Colon (tissue), 2 donors: ENCODE data around the gene CLCN7.

Experiments
- FAIRE-seq: peaks from 2 replicates; lab custom pipeline; 2012; peaks lifted over from hg19 to GRCh38; lab: Jason Lieb, UNC
- donor health status: control.
- donor health status: control.

Gene CLCN7, protein sequence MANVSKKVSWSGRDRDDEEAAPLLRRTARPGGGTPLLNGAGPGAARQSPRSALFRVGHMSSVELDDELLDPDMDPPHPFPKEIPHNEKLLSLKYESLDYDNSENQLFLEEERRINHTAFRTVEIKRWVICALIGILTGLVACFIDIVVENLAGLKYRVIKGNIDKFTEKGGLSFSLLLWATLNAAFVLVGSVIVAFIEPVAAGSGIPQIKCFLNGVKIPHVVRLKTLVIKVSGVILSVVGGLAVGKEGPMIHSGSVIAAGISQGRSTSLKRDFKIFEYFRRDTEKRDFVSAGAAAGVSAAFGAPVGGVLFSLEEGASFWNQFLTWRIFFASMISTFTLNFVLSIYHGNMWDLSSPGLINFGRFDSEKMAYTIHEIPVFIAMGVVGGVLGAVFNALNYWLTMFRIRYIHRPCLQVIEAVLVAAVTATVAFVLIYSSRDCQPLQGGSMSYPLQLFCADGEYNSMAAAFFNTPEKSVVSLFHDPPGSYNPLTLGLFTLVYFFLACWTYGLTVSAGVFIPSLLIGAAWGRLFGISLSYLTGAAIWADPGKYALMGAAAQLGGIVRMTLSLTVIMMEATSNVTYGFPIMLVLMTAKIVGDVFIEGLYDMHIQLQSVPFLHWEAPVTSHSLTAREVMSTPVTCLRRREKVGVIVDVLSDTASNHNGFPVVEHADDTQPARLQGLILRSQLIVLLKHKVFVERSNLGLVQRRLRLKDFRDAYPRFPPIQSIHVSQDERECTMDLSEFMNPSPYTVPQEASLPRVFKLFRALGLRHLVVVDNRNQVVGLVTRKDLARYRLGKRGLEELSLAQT

GRCh38 chr16:1474796-1475551 is at the start of gene CLCN7:
TSS of gene CLCN7 (minus strand) at chr16:1475028. CDS start at chr16:1474974, 54 bp downstream.
- FAIRE-seq, result no peak

- no peak for FAIRE-seq
These were observed 49.5 kb upstream of the CLCN7 start for GRCh38 chr16:1524366-1524765.

DNA sequence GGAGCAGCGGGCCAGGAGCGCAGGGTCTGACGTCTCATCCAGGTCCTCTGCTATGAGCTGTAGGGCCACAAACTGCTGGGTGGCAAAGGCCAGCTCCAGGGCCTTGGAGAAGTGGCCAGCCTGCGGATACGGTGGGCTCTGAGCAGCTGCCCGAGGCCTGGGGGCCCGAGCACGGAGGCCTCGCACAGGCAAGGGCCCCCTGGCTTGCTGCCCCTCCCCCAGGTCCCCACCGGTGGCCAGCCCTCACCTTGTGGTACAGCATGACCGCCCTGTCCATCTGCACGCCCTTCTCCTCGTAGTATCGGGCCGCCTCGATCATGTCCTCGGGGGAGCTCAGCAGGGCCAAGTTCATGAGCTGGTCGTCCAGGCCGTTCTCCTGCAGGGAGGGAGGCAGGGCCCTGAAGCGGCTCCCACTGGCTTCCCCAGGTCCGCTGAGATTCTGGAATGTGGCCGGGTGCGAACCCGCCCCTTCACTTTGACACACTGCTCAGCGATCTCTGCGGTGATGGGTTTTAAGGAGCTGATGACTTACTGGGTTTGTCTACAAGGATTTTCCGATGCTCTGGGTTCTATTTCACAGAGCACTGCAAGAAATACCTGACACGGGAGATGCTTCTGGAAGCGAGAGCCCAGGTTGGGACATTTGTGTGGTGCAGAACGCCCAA is 48.9 kb upstream of the CLCN7 start:
- FAIRE-seq, result no peak

- FAIRE-seq, result no peak
These were observed 45.6 kb upstream of the CLCN7 start for GRCh38 chr16:1520461-1520860.

DNA sequence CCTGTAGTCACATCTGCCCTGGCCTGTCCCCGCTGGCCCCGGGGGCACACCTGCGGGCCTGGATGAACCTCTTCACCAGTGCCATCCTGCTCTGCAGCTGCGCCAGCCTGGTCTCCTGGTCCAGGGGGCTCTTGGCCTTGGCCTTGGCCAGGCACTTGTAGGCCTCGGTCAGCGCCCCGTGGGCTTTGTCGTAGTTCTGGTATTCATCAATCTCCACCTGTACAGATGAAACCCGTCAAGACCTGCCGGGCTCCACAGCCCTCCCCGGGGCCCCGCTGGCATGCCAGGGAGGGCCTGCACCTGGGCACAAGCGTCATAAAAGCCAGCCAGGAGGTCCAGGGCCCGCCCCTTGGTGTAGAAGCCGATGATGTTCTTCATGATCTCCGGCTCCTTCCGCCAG is 45.0 kb upstream of the CLCN7 start:
- FAIRE-seq, result no peak

DNA sequence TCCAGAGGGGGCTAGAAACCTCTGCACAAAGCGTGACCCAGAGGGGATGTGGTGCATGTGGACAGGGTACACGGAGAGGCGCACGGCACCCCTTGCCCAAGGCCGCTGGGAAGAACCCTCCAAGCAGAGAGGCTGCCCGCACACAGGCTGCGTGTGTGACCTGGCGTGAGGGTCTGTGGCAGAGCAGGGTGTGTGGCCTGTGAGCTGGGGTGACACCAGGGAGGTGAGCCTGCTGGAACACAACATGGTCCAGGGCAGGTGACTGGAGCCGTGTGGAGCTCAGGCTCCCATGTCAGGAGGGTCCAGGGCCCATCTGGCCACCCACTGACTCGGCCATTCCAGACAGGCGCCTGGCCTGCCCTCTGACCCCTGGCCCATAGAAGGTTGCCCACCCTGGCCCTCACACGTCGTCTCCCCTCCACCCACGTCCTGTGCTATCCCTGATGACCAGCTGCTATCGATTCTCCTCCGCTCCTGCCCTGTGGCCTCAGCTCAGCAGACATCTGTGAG is 43.9 kb upstream of the CLCN7 start:
- no peak for FAIRE-seq

DNA sequence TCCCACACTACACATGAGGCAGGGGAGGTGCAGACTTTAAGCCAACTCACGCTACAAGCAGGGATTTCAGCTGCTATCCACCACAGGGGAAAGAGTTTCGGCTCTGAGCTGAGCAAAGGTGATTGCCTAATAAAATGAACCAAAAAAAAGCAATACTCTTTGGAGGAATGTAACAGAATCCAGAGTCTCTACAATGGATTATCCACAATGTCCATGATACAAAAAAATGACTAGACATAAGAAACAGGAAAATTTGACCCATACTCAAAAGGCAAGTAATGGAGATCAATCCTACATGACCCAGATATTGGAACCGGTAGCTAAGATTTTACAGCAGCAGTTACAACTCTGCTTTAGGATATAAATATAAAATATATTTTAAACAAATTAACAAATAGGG is 39.7 kb upstream of the CLCN7 start:
- no peak for FAIRE-seq

GRCh38 chr16:1512774-1513173 is 37.9 kb upstream of the CLCN7 start:
- no peak for FAIRE-seq

GRCh38 chr16:1511662-1512569 is 37.1 kb upstream of the CLCN7 start:
- FAIRE-seq, result no peak

DNA sequence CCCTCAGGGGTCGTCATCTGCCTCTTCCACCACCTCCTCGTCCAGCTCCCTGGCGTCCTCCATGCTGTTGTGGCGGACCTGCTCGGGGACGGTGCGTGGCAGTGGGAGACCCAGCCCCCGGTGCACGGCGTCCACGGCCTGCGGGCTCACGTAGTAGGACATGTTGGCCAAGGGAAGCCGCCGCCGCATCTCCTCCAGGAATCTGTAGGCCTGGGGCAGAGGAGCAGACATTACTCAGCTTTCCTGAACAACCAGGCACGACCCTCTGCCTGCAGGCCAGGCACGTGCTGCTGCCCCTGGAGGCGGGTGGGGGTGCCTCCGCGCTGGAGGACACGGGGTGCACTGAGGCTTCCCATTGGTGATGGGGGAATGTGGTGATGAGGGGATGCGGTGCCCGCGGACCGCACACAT is 36.1 kb upstream of the CLCN7 start:
- no peak for FAIRE-seq

DNA sequence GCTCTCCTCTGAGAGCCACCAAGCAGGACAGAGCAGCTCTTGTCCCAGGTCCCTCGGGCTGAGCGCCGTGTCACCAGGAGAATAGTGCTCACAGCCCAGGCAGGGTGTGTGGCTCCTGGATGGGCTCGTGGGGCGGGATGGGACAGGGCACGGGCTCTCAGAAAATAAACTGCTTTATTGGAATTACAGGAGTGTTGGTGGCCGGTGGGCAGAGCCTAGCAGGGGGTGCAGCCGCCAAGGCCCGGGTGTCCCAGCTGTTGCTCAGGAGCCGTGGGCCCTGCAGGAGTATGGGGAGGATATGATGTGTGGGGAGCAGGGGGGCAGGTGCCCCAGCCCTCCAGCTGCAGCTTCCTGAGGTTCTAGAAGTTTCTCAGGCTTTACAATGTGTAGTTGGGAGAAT is 35.4 kb upstream of the CLCN7 start:
- no peak for FAIRE-seq

DNA sequence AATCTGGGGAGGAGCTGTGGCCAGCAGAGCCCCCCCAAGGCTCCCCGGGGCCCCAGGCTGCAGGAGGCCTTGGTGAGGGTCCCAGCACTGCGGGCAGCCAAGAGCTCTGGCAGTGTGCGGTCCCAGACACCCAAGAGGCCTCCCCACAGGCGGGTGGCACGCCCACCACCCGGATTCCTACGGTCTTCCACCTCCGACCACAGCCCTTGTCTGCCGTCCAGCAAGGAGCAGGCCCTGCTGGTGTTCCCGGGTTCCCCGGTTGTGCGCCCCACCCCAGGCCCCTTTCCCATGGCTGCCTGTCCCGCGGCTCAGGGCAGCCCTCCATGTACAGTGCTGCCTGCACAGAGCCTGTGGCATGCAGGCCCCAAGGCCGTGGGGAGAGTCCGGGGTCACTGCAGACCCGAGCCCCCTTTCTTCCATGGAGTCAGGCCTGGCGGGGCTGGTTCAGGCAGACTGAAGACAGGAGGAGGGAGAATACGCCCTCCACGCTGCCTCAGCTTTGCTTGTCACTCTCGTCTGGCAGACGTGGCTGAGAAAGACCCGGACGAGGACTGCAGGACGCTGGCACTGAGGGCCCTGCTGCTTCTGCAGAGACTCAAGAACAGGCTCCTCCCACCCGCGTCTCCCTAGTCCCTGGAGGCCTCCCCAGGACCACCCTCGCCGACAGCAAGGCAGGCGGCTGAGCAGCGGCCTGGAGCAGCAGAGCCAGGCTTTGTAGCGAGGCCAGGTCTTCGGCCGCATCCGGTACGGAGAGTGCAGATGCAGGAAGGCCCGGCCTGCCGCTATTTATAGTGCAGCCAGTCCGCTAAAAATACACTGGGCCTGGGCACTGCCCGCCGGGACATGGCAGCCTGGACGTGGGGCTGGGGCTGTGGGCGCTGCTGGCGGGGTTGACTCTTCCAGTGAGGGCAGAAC is 34.7 kb upstream of the CLCN7 start:
- no peak for FAIRE-seq

- no peak for FAIRE-seq
These were observed 33.8 kb upstream of the CLCN7 start for GRCh38 chr16:1508494-1509187.

GRCh38 chr16:1506494-1507213 is 31.8 kb upstream of the CLCN7 start:
- FAIRE-seq, result no peak

GRCh38 chr16:1505912-1506311 is 31.1 kb upstream of the CLCN7 start:
- FAIRE-seq, result no peak

DNA sequence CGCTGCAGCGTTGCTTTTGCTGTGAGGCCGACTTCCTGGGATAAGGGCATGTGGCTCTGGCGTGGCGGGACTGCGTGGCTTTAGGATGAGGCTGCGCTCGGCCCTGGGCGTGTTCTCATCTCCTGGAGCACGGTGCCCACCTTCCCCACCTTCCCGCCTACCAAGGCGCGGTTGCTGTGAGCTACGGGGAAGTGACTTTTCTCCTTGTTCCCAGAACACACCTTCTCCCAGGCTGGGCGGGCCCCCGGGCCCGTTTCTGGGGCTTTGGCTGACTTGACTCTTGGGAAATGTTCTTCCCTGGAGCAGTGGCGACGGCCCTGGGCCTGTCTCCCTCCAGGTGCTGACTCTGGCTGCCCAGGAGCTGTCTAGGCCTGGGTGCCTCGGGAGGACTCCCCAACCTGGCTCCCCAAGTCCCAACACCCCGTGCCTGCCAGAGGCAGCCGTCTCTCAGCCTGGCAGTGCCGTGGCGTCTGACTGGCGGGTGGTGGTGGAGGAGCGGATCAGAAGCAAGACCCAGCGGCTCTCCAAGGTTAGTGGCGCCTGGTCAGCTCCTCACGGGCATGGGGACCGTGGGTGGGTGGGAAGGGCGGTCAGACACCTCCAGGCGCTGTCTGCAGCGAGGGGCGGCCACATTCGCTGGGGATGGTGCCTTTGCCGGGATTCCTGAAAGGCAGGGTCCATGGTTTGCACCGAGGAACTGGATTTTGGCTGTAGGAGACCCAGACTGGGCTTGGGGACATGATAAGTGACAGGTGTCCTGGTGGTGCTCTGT is 30.4 kb upstream of the CLCN7 start:
- no peak for FAIRE-seq

GRCh38 chr16:1503110-1503955 is 28.5 kb upstream of the CLCN7 start:
- FAIRE-seq, result no peak
